ENCODE results near the gene ARPC5L. TPM values are rescaled to one million over a fixed set of nuclear protein-coding genes. Genes with fewer than 3 reads are reported as not detected.

ARPC5L gene
- total RNA-seq, 1 donor from 2014 or later: 57.0 TPM

GRCh38 chr9:124886866-124887492 is 25.0 kb downstream of the ARPC5L start:
- no peak overlapping the region for H3K9ac ChIP-seq (ENCODE audit: low read length)
- Mint-ChIP-seq H3K4me1 (ENCODE audit: low read depth, unreplicated experiment) (no peaks in the 10 kb centered on the region), H3K36me3 (ENCODE audit: low read depth, unreplicated experiment) (peaks cover 26% of the 10 kb centered on the region), H3K27me3 (ENCODE audit: low read depth, unreplicated experiment) (no peaks in the 10 kb centered on the region), H3K27ac (ENCODE audit: unreplicated experiment) (no peak overlapping the region), H3K9me3 (ENCODE audit: unreplicated experiment) (no peaks in the 10 kb centered on the region), H3K4me3 (ENCODE audit: unreplicated experiment) (no peak overlapping the region)
- DNase-seq (ENCODE audit: low read depth) (no peak), FAIRE-seq (no peak)
- no peak overlapping the region for H3K4me3 ChIP-seq (ENCODE audit: insufficient read depth, low read depth, low read length)
- no peaks in the 10 kb centered on the region for H3K4me1 ChIP-seq (ENCODE audit: insufficient read depth, low read length)
- H3K36me3 ChIP-seq (ENCODE audit: insufficient read depth, low read length): peaks cover 14% of the 10 kb centered on the region
- no peaks in the 10 kb centered on the region for H3K79me2 ChIP-seq (ENCODE audit: insufficient read depth, low read length)
- H3K9me3 ChIP-seq (ENCODE audit: insufficient read depth, low read depth, low read length): no peaks in the 10 kb centered on the region
- H4K20me1 ChIP-seq (ENCODE audit: insufficient read depth, low read length): no peaks in the 10 kb centered on the region
- no peak overlapping the region for H3K27ac ChIP-seq (ENCODE audit: low read depth, low read length)
- no peaks in the 10 kb centered on the region for H3K27me3 ChIP-seq (ENCODE audit: insufficient read depth, low read length)
- TF ChIP-seq EZH2 (IDR thresholded peaks at IDR 0.05; ENCODE audit: insufficient read depth, low read length): no peak
- H3K4me2 ChIP-seq (ENCODE audit: low read length): no peak overlapping the region
- no peak overlapping the region for H2AFZ ChIP-seq (ENCODE audit: low read depth, low read length)

GRCh38 chr9:124887832-124888231 is 25.9 kb downstream of the ARPC5L start:
- H3K4me1 ChIP-seq (ENCODE audit: insufficient read depth, low read length): no peaks in the 10 kb centered on the region
- Mint-ChIP-seq H3K4me1 (ENCODE audit: low read depth, unreplicated experiment) (no peaks in the 10 kb centered on the region), H3K4me3 (ENCODE audit: unreplicated experiment) (no peak overlapping the region), H3K27me3 (ENCODE audit: low read depth, unreplicated experiment) (no peaks in the 10 kb centered on the region), H3K36me3 (ENCODE audit: low read depth, unreplicated experiment) (peaks cover 23% of the 10 kb centered on the region), H3K27ac (ENCODE audit: unreplicated experiment) (no peak overlapping the region), H3K9me3 (ENCODE audit: unreplicated experiment) (no peaks in the 10 kb centered on the region)
- H3K79me2 ChIP-seq (ENCODE audit: insufficient read depth, low read length): no peaks in the 10 kb centered on the region
- no peak for TF ChIP-seq CTCF (IDR thresholded peaks at IDR 0.05; ENCODE audit: insufficient read depth, low read depth, low read length)
- TF ChIP-seq EZH2 (IDR thresholded peaks at IDR 0.05; ENCODE audit: insufficient read depth, low read length): no peak
- no peak overlapping the region for H3K9ac ChIP-seq (ENCODE audit: low read length)
- FAIRE-seq (no peak), DNase-seq (ENCODE audit: low read depth) (no peak)
- no peaks in the 10 kb centered on the region for H3K9me3 ChIP-seq (ENCODE audit: insufficient read depth, low read depth, low read length)
- H3K27me3 ChIP-seq (ENCODE audit: insufficient read depth, low read length): no peaks in the 10 kb centered on the region
- H4K20me1 ChIP-seq (ENCODE audit: insufficient read depth, low read length): no peaks in the 10 kb centered on the region
- H3K36me3 ChIP-seq (ENCODE audit: insufficient read depth, low read length): peaks cover 14% of the 10 kb centered on the region
- H3K4me3 ChIP-seq (ENCODE audit: insufficient read depth, low read depth, low read length): no peak overlapping the region
- H2AFZ ChIP-seq (ENCODE audit: low read depth, low read length): no peak overlapping the region
- H3K4me2 ChIP-seq (ENCODE audit: low read length): no peak overlapping the region
- no peak overlapping the region for H3K27ac ChIP-seq (ENCODE audit: low read depth, low read length)

- Histone ChIP-seq H3K36me3 (ENCODE audit: insufficient read depth, low read length) (peaks cover 14% of the 10 kb centered on the region), H4K20me1 (ENCODE audit: insufficient read depth, low read length) (no peaks in the 10 kb centered on the region), H2AFZ (ENCODE audit: low read depth, low read length) (no peak overlapping the region), H3K79me2 (ENCODE audit: insufficient read depth, low read length) (no peaks in the 10 kb centered on the region), H3K27me3 (ENCODE audit: insufficient read depth, low read length) (no peaks in the 10 kb centered on the region), H3K27ac (ENCODE audit: low read depth, low read length) (no peak overlapping the region), H3K4me2 (ENCODE audit: low read length) (no peak overlapping the region), H3K4me3 (ENCODE audit: insufficient read depth, low read depth, low read length) (no peak overlapping the region), H3K4me1 (ENCODE audit: insufficient read depth, low read length) (no peaks in the 10 kb centered on the region), H3K9me3 (ENCODE audit: insufficient read depth, low read depth, low read length) (no peaks in the 10 kb centered on the region), H3K9ac (ENCODE audit: low read length) (no peak overlapping the region)
- Mint-ChIP-seq H3K4me3 (ENCODE audit: unreplicated experiment) (no peak overlapping the region), H3K9me3 (ENCODE audit: unreplicated experiment) (no peaks in the 10 kb centered on the region), H3K36me3 (ENCODE audit: low read depth, unreplicated experiment) (peaks cover 24% of the 10 kb centered on the region), H3K4me1 (ENCODE audit: low read depth, unreplicated experiment) (no peaks in the 10 kb centered on the region), H3K27me3 (ENCODE audit: low read depth, unreplicated experiment) (no peaks in the 10 kb centered on the region), H3K27ac (ENCODE audit: unreplicated experiment) (no peak overlapping the region)
- no peak for FAIRE-seq
- DNase-seq (ENCODE audit: low read depth): no peak
- no peak for TF ChIP-seq CTCF (IDR thresholded peaks at IDR 0.05; ENCODE audit: insufficient read depth, low read depth, low read length)
- no peak for TF ChIP-seq EZH2 (IDR thresholded peaks at IDR 0.05; ENCODE audit: insufficient read depth, low read length)
These were observed 27.1 kb downstream of the ARPC5L start for GRCh38 chr9:124889006-124889405.
